ENCODE data around the gene SYT7.

Gene SYT7

DNA sequence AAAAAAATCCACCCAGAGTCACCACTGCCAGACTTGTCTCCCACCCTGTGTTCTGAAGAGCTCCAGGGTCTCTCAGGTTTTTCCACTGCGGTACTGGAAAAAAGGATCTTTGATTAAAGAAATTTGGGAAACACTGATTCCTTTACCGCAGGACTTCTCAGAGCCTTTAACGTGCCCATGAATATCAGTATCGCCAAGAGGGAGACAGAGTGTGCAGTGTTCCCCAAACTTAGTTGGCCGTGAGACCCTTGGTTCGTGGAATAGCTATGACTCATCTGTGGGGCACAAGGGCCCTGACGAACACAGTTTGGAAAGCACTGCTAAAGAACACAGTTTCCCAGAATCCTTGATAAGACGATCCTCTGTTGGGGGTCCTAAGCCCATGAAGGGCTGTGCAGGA is 31.7 kb downstream of the SYT7 start:
- Histone ChIP-seq H3K9me3 (ENCODE audit: low read length) (no peaks in the 10 kb centered on the region), H3K4me3 (ENCODE audit: low read depth in 1 of 2, low read length in 2 of 2) (no peak overlapping the region), H3K27ac (ENCODE audit: low read depth, low read length) (no peak overlapping the region), H3K27me3 (ENCODE audit: control insufficient read depth in 1 of 2, insufficient read depth in 2 of 2, low read length in 2 of 2) (peaks cover 13 to 61% of the 10 kb centered on the region in 2 donors), H3K36me3 (ENCODE audit: insufficient read depth, low read length) (no peaks in the 10 kb centered on the region), H3K9ac (ENCODE audit: low read length) (no peak overlapping the region), H3K4me1 (ENCODE audit: insufficient read depth, low read length) (no peaks in the 10 kb centered on the region)

DNA sequence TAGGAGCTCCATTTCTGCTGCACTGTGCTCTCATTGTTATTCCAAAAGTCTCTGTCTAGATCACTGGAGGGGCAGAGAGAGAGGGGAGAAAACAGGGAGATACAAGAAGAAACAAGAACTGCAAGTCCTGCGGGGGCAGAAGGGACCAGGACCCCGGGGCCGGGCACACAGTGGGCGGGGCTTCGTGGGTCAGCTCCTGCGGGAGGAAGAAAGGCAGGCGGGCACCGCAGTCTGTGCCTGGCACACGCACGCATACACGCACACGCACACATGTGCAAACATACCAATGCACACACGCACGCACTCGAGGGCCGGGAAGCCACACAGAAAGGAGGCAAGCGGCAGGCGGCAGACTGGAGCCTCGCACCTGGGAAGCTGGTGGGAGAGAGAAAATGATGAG is 33.6 kb downstream of the SYT7 start:
- no peaks in the 10 kb centered on the region for H3K36me3 ChIP-seq (ENCODE audit: insufficient read depth, low read length)
- peaks cover 7 to 51% of the 10 kb centered on the region in 2 donors for H3K27me3 ChIP-seq (ENCODE audit: control insufficient read depth in 1 of 2, insufficient read depth in 2 of 2, low read length in 2 of 2)
- H3K9ac ChIP-seq (ENCODE audit: low read length) = no peak overlapping the region
- H3K4me1 ChIP-seq (ENCODE audit: insufficient read depth, low read length) = no peaks in the 10 kb centered on the region
- no peak overlapping the region for H3K27ac ChIP-seq (ENCODE audit: low read depth, low read length)
- no peak overlapping the region for H3K4me3 ChIP-seq (ENCODE audit: low read depth in 1 of 2, low read length in 2 of 2)
- H3K9me3 ChIP-seq (ENCODE audit: low read length) = no peaks in the 10 kb centered on the region

DNA sequence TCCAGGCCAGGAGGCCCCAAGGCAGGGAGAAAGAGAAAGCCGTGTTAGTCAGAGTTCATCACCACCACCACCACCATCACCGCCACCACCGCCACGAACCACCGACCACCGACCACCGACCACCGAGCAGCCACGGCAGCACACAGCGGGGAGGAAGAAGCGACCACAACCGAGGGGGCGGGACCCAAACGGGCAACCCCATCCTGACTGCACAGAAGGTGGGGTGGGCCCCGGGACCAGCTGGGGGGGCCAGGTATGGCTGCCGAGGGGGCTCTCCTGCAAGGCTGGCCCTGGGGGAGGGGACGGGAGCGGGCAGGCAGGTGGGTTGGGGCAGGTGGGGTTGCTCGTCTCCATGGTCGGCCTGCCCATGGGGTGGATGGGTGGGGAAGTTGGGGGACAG is 34.2 kb downstream of the SYT7 start:
- Histone ChIP-seq H3K36me3 (ENCODE audit: insufficient read depth, low read length) (no peaks in the 10 kb centered on the region), H3K4me1 (ENCODE audit: insufficient read depth, low read length) (no peaks in the 10 kb centered on the region), H3K9me3 (ENCODE audit: low read length) (no peaks in the 10 kb centered on the region), H3K27me3 (ENCODE audit: control insufficient read depth in 1 of 2, insufficient read depth in 2 of 2, low read length in 2 of 2) (peaks cover 7 to 46% of the 10 kb centered on the region in 2 donors), H3K9ac (ENCODE audit: low read length) (no peak overlapping the region), H3K4me3 (ENCODE audit: low read depth in 1 of 2, low read length in 2 of 2) (no peak overlapping the region), H3K27ac (ENCODE audit: low read depth, low read length) (no peak overlapping the region)

DNA sequence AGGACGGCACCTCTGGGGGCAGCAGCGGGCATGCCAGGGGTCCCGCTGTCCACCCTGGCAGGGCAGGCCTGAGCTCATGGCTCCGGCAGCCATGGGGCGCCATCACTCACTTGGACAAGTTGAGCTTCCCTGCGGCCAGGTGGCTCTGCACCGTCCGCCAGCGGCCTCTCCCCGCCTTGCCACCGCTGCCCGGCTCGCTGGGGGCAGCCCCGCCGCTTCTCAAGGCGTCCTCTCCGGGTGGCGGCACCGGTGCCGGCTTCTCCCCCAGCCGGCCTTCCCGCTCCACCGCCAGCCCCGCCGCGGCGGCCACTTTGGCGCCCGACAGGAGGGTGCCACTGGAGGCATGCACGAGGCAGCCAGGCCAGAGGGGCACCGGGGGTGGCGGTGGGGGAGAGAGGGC is 35.0 kb downstream of the SYT7 start:
- Histone ChIP-seq H3K9me3 (ENCODE audit: low read length) (no peaks in the 10 kb centered on the region), H3K36me3 (ENCODE audit: insufficient read depth, low read length) (no peaks in the 10 kb centered on the region), H3K27me3 (ENCODE audit: control insufficient read depth in 1 of 2, insufficient read depth in 2 of 2, low read length in 2 of 2) (peaks cover 7 to 41% of the 10 kb centered on the region in 2 donors), H3K9ac (ENCODE audit: low read length) (no peak overlapping the region), H3K4me3 (ENCODE audit: low read depth in 1 of 2, low read length in 2 of 2) (no peak overlapping the region), H3K4me1 (ENCODE audit: insufficient read depth, low read length) (no peaks in the 10 kb centered on the region), H3K27ac (ENCODE audit: low read depth, low read length) (no peak overlapping the region)

DNA sequence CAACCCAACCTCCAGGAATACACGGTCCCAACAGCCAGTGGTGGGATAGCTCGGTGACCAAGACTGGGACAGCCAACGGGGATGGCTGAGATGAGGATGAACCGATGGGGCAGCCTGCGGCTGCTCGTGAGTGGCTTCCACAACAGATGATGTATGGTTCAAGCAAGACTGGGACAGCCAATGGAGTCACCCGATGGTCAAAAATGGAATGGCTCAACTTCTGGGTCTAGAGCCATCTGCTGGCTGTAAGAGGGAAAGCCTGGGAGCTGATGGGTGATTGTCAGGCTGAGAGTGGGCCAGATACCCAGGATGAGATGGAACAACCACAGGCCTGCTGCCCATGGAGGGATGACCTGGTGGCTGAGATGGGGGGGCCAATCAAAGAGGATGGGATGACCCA is 35.5 kb downstream of the SYT7 start:
- no peak overlapping the region for H3K9ac ChIP-seq (ENCODE audit: low read length)
- H3K27ac ChIP-seq (ENCODE audit: low read depth, low read length) = no peak overlapping the region
- H3K9me3 ChIP-seq (ENCODE audit: low read length) = no peaks in the 10 kb centered on the region
- H3K4me1 ChIP-seq (ENCODE audit: insufficient read depth, low read length) = no peaks in the 10 kb centered on the region
- no peaks in the 10 kb centered on the region for H3K36me3 ChIP-seq (ENCODE audit: insufficient read depth, low read length)
- H3K27me3 ChIP-seq (ENCODE audit: control insufficient read depth in 1 of 2, insufficient read depth in 2 of 2, low read length in 2 of 2) = peaks cover 7 to 37% of the 10 kb centered on the region in 2 donors
- H3K4me3 ChIP-seq (ENCODE audit: low read depth in 1 of 2, low read length in 2 of 2) = no peak overlapping the region

DNA sequence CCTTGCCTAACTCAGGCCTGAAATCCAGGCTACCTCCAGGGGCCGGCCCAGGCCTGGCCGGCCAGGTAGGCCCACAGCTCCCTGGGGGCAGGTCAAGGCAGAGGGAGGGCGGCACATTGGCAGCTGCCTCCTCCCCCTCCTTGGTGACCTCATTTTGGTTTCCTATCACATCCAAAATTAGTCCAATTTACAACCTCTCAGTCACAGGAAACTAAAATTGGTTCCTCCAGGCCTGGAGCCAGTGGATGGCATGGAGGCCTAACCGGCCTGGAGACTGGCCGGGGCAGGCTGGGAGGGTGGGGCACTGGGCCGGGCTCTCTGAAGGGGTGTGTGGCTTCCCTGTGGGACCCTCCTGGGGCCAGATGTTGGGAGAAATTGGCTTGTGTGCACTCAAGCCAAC is 36.4 kb downstream of the SYT7 start:
- Histone ChIP-seq H3K4me3 (ENCODE audit: low read depth in 1 of 2, low read length in 2 of 2) (no peak overlapping the region), H3K27ac (ENCODE audit: low read depth, low read length) (no peak overlapping the region), H3K4me1 (ENCODE audit: insufficient read depth, low read length) (no peaks in the 10 kb centered on the region), H3K9ac (ENCODE audit: low read length) (no peak overlapping the region), H3K27me3 (ENCODE audit: control insufficient read depth in 1 of 2, insufficient read depth in 2 of 2, low read length in 2 of 2) (peaks cover 7 to 28% of the 10 kb centered on the region in 2 donors), H3K36me3 (ENCODE audit: insufficient read depth, low read length) (no peaks in the 10 kb centered on the region), H3K9me3 (ENCODE audit: low read length) (no peaks in the 10 kb centered on the region)

DNA sequence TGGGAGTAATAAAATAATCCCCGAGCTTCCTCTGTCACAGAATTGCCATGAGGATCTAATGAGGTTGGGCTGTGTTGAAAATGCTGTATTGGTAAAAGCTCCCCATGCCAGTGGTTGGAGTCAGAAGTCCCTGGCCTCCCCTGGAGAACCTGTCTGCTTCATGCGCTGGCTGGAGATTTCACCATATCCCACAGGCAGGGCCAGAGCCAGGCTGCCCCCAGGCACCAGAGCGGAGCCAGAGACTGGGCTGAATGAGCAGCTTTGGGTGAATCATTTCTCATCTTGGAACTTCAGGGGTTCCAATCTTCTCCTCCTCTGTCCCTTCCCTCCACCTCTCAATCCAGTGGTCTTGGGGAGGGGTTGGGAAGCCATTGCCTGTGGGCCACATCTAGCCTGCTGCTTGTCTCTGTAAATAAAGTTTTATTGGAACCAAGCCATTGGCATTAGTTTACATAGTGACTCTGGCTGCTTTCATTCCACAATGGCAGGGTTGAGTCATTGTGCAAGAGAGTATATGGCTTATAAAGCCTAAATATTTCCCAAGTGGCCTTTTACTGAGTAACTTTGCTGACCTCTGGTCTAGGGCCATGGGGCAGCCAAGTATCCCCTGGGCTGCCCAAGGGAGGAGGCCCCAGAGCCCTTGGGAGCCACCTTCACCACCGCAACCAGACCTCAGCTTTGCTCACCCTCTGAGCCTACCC is 37.1 kb downstream of the SYT7 start:
- Histone ChIP-seq H3K9me3 (ENCODE audit: low read length) (no peaks in the 10 kb centered on the region), H3K4me1 (ENCODE audit: insufficient read depth, low read length) (no peaks in the 10 kb centered on the region), H3K4me3 (ENCODE audit: low read depth in 1 of 2, low read length in 2 of 2) (no peak overlapping the region), H3K36me3 (ENCODE audit: insufficient read depth, low read length) (no peaks in the 10 kb centered on the region), H3K27me3 (ENCODE audit: control insufficient read depth in 1 of 2, insufficient read depth in 2 of 2, low read length in 2 of 2) (peaks cover 7 to 27% of the 10 kb centered on the region in 2 donors), H3K27ac (ENCODE audit: low read depth, low read length) (no peak overlapping the region), H3K9ac (ENCODE audit: low read length) (no peak overlapping the region)

DNA sequence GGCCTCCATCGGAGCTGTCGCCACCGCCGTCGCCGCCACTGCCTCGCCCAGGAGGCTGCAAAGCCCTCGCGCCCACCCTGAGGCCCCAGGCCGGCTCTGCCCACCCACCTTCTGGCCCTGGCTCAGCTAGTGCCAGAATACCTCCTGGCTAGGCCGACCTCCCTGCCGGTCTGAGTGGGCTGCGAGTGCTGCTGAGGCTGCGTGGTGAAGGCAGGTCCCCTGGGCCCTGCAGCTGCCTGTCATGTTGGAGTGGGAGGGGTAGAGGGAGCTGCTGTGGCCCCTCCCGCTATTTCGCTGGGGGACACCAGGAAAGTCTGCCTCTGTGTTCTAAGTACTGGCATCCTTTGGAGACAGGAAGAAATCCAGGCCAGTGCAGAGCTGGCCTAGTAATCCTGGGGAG is 38.2 kb downstream of the SYT7 start:
- H3K9ac ChIP-seq (ENCODE audit: low read length) = no peak overlapping the region
- no peaks in the 10 kb centered on the region for H3K36me3 ChIP-seq (ENCODE audit: insufficient read depth, low read length)
- no peak overlapping the region for H3K27ac ChIP-seq (ENCODE audit: low read depth, low read length)
- no peaks in the 10 kb centered on the region for H3K9me3 ChIP-seq (ENCODE audit: low read length)
- no peak overlapping the region for H3K4me3 ChIP-seq (ENCODE audit: low read depth in 1 of 2, low read length in 2 of 2)
- no peaks in the 10 kb centered on the region for H3K4me1 ChIP-seq (ENCODE audit: insufficient read depth, low read length)
- peaks cover 7 to 19% of the 10 kb centered on the region in 2 donors for H3K27me3 ChIP-seq (ENCODE audit: control insufficient read depth in 1 of 2, insufficient read depth in 2 of 2, low read length in 2 of 2)

DNA sequence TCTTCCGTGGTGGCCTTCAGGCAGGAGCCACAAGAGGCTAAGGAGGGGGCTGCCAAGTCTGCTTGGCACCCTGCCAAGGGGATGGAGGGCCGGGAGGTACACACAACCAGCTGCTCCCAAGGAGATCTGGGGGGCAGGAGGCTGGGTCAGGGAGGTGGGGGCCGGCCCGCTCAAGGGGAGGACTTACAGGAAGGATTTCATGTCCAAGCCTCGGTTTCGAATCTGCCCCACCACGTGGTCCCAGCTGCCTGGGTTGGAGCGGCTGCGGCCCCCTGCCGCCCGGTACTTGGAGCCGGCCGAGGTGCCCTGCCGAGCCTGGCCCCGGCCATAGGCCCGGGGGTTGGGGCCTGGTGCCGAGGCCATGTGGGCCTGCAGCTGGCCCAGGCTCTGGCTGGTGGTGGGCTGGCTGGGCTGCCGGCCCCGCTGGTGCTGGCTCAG is 38.8 kb downstream of the SYT7 start:
- no peak overlapping the region for H3K9ac ChIP-seq (ENCODE audit: low read length)
- no peaks in the 10 kb centered on the region for H3K9me3 ChIP-seq (ENCODE audit: low read length)
- H3K27ac ChIP-seq (ENCODE audit: low read depth, low read length) = no peak overlapping the region

DNA sequence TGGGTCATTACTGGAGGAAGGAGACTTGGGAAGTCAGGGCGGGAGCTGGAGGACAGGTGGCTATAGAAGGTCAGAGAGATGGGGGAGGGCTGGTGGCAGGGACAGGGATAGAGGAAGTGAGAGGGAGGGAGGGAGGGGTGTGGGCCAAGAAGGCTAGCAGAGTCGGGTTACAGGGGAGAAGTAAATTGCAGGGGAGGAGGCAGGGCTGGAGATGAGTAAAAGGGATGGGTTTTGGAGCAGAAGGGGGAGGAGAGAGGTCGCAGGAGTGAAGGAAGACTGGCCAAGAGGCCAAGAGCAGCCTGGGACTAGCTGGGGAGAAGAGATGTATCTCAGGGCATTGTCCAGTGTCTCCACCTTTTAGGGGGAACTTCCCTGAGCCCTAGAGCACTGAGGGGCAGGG is 39.3 kb downstream of the SYT7 start:
- Histone ChIP-seq H3K27me3 (ENCODE audit: control insufficient read depth in 1 of 2, insufficient read depth in 2 of 2, low read length in 2 of 2) (peaks cover 7 to 14% of the 10 kb centered on the region in 2 donors), H3K9ac (ENCODE audit: low read length) (no peak overlapping the region), H3K4me3 (ENCODE audit: low read depth in 1 of 2, low read length in 2 of 2) (no peak overlapping the region), H3K36me3 (ENCODE audit: insufficient read depth, low read length) (no peaks in the 10 kb centered on the region), H3K4me1 (ENCODE audit: insufficient read depth, low read length) (no peaks in the 10 kb centered on the region), H3K27ac (ENCODE audit: low read depth, low read length) (no peak overlapping the region), H3K9me3 (ENCODE audit: low read length) (no peaks in the 10 kb centered on the region)

More for the DNA sequence above, 38.8 kb downstream of the SYT7 start:
- Histone ChIP-seq H3K4me3 (ENCODE audit: low read depth in 1 of 2, low read length in 2 of 2) (no peak overlapping the region), H3K4me1 (ENCODE audit: insufficient read depth, low read length) (no peaks in the 10 kb centered on the region), H3K36me3 (ENCODE audit: insufficient read depth, low read length) (no peaks in the 10 kb centered on the region), H3K27me3 (ENCODE audit: control insufficient read depth in 1 of 2, insufficient read depth in 2 of 2, low read length in 2 of 2) (peaks cover 7 to 14% of the 10 kb centered on the region in 2 donors)

DNA sequence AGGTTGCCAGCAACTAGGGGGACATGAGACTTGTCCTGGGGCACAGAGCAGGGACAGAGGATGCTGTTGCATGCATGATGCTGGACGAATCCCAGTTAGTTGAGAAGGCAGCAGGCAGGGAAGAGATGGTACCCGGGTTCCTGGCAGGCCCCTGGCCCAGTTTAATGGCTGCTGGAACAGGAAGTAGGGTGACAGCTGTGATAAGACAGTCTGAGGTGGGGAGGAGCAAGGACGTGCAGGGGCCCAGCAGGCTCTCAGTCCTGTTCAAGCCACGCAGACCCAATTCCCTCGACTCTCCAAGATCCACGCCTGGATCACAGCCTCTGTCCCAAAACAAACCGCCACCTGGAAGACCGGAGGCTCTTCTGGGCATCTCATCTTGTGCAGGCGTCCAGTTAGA is 40.3 kb downstream of the SYT7 start:
- H3K27ac ChIP-seq (ENCODE audit: low read depth, low read length) = no peak overlapping the region
- H3K9ac ChIP-seq (ENCODE audit: low read length) = no peak overlapping the region
- no peaks in the 10 kb centered on the region for H3K36me3 ChIP-seq (ENCODE audit: insufficient read depth, low read length)
- no peaks in the 10 kb centered on the region for H3K9me3 ChIP-seq (ENCODE audit: low read length)
- H3K27me3 ChIP-seq (ENCODE audit: control insufficient read depth in 1 of 2, insufficient read depth in 2 of 2, low read length in 2 of 2) = peaks cover 5 to 6% of the 10 kb centered on the region in 2 donors
- H3K4me1 ChIP-seq (ENCODE audit: insufficient read depth, low read length) = no peaks in the 10 kb centered on the region
- H3K4me3 ChIP-seq (ENCODE audit: low read depth in 1 of 2, low read length in 2 of 2) = no peak overlapping the region

DNA sequence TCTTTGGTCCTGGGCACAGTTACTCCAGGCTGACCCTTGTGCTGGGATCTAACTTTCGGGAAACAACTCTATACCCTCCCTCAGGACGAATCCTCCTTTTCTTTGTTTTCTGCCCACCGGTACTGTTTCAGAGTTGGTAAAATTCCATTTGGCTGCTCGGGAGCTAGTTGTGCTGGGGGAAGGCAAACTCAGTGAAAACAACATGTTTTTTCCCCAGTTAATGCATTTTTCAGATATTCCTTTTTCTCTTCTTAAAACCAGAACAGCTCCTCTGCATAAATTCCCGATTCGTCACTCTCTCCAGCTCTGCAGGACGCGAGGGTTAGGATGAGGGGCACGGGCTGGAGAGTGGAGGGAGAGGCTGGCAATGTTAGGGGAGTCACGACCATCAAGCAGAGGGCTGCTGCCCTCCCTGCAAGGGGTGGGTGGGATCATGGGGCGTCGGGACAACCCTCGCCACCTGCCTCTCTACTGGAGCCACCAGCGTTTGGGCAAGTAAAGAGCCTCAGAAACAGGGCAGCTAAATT is 41.0 kb downstream of the SYT7 start:
- Histone ChIP-seq H3K27me3 (ENCODE audit: control insufficient read depth in 1 of 2, insufficient read depth in 2 of 2, low read length in 2 of 2) (peaks cover 0 to 4% of the 10 kb centered on the region in 2 donors), H3K4me1 (ENCODE audit: insufficient read depth, low read length) (no peaks in the 10 kb centered on the region), H3K27ac (ENCODE audit: low read depth, low read length) (no peak overlapping the region), H3K9ac (ENCODE audit: low read length) (no peak overlapping the region), H3K36me3 (ENCODE audit: insufficient read depth, low read length) (no peaks in the 10 kb centered on the region), H3K4me3 (ENCODE audit: low read depth in 1 of 2, low read length in 2 of 2) (no peak overlapping the region), H3K9me3 (ENCODE audit: low read length) (no peaks in the 10 kb centered on the region)

Measured in muscle layer of colon (tissue), 2 donors.